AG04450 (cell line): ENCODE data around the gene KRTAP5-5. TPM values are rescaled to one million over a fixed set of nuclear protein-coding genes. Genes with fewer than 3 reads are reported as not detected.

Experiments
- CTCF ChIA-PET: fragments of 300-600, 350-600 bp; formaldehyde crosslinking; extraction: SDS; loops from one replicate; lab custom pipeline; 2022; ENCODE audit warnings: antibody characterized with exemption, inconsistent platforms; lab: Charles Lee
- POLR2A ChIA-PET: fragments of 350-600 bp; formaldehyde crosslinking; extraction: SDS; loops from one replicate; lab custom pipeline; 2021; ENCODE audit warnings: antibody characterized with exemption, inconsistent platforms; lab: Yijun Ruan, JAX
- DNase-seq: peaks from one replicate; pipeline ENCODE4 v3.0.0-alpha.2; 2011; ENCODE audit warnings: low read depth, low spot score
- H3K27ac ChIP-seq: one replicate; pipeline ENCODE4 v1.5.1; 2012; ENCODE audit warnings: low read depth, low read length, control low read depth
- H3K27me3 ChIP-seq: one replicate; pipeline ENCODE4 v1.6.0; 2012; ENCODE audit warnings: low read length; ENCODE audit not compliant: control insufficient read depth, insufficient read depth
- H3K4me3 ChIP-seq: 2 replicates; pipeline ENCODE4 v1.5.1; 2011; ENCODE audit warnings: mild to moderate bottlenecking, low read depth, low read length, control low read depth
- H3K9me3 ChIP-seq: 2 replicates; pipeline ENCODE4 v1.5.1; 2012; ENCODE audit warnings: low read length; ENCODE audit not compliant: control insufficient read depth, insufficient read depth
- CTCF ChIP-seq: IDR thresholded peaks from 2 replicates; pipeline ENCODE4 v1.5.1; 2011; ENCODE audit warnings: low read depth, low read length, control low read depth, inconsistent platforms
- polyA plus RNA-seq: library from polyadenylated mRNA; depleted of rRNA; stranded (reverse); fragments of >200 nt; gene quantifications from 2 replicates; pipeline ENCODE4 v1.2.3, GENCODE V29; 2011

The KRTAP5-5 gene
- polyA plus RNA-seq, 1 experiment: not detected

- H3K27me3 ChIP-seq: peaks cover 33% of the 10 kb centered on the region
- no peak for TF ChIP-seq CTCF
- ChIA-PET POLR2A (no interaction called here), CTCF (interaction anchor here (0.7 to 5.8 kb wide), 7 partner anchors 13 to 502 kb away, joined by 3 to 104 read pairs (median 15); partner anchors contain the start of gene KRTAP5-5)
- DNase-seq: no peak
- H3K4me3 ChIP-seq: no peak overlapping the region
- no peak overlapping the region for H3K27ac ChIP-seq
- H3K9me3 ChIP-seq: no peaks in the 10 kb centered on the region; the same call in 1 of the 2 replicates
Observed at GRCh38 chr11:1651411-1651980, 21.9 kb downstream of the KRTAP5-5 start.

GRCh38 chr11:1652026-1652425 is 22.5 kb downstream of the KRTAP5-5 start:
- CTCF ChIA-PET: interaction anchor here (0.6 to 5.8 kb wide), 67 partner anchors 9 to 627 kb away, joined by 3 to 104 read pairs (median 5); partner anchors contain the start of genes H19, KRTAP5-5 and SYT8
- Histone ChIP-seq H3K4me3 (no peak overlapping the region), H3K27ac (no peak overlapping the region), H3K9me3 (no peaks in the 10 kb centered on the region; the same call in 1 of the 2 replicates), H3K27me3 (peaks cover 33% of the 10 kb centered on the region)
- POLR2A ChIA-PET: interaction anchor here (0.6 to 1.2 kb wide), 4 partner anchors 42 to 499 kb away, joined by 3 to 4 read pairs (median 3); no protein-coding TSS in a partner anchor
- DNase-seq: no peak
- no peak for TF ChIP-seq CTCF

GRCh38 chr11:1652442-1652770 is 22.8 kb downstream of the KRTAP5-5 start:
- ChIA-PET POLR2A (interaction anchor here (0.6 to 1.2 kb wide), 4 partner anchors 42 to 499 kb away, joined by 3 to 4 read pairs (median 3); no protein-coding TSS in a partner anchor), CTCF (interaction anchor here (0.6 to 5.8 kb wide), 71 partner anchors 9 to 626 kb away, joined by 3 to 104 read pairs (median 4); partner anchors contain the start of genes H19, KRTAP5-3, KRTAP5-5 and SYT8)
- H3K9me3 ChIP-seq: no peaks in the 10 kb centered on the region; the same call in 1 of the 2 replicates
- peaks cover 37% of the 10 kb centered on the region for H3K27me3 ChIP-seq
- no peak for DNase-seq
- H3K27ac ChIP-seq: no peak overlapping the region
- no peak for TF ChIP-seq CTCF
- H3K4me3 ChIP-seq: no peak overlapping the region

- peak; percentile 91 for TF ChIP-seq CTCF
- POLR2A ChIA-PET: interaction anchor here (0.6 to 1.2 kb wide), 4 partner anchors 41 to 499 kb away, joined by 3 to 4 read pairs (median 3); no protein-coding TSS in a partner anchor
- H3K27ac ChIP-seq: no peak overlapping the region
- CTCF ChIA-PET: interaction anchor here (0.6 to 5.8 kb wide), 72 partner anchors 10 to 626 kb away, joined by 3 to 104 read pairs (median 4); partner anchors contain the start of genes H19, KRTAP5-3, KRTAP5-5 and SYT8
- no peaks in the 10 kb centered on the region; the same call in 1 of the 2 replicates for H3K9me3 ChIP-seq
- peaks cover 39% of the 10 kb centered on the region for H3K27me3 ChIP-seq
- H3K4me3 ChIP-seq: no peak overlapping the region
- DNase-seq: peak; percentile 7
Observed at GRCh38 chr11:1652771-1653540, 23.4 kb downstream of the KRTAP5-5 start.
